HG02642 (cell line): Measurements from ENCODE around the gene RFWD3.
"Not testable (repeated sequence)": the region's sequence is repeated elsewhere in the genome, so short reads cannot be mapped to it uniquely, and the experiment has no call there.

Experiments used
- ATAC-seq: cut with Tn5 transposase; IDR thresholded peaks from one replicate; pipeline ENCODE4 v1.9.1; 2021; ENCODE audit warnings: mild to moderate bottlenecking; ENCODE audit not compliant: unreplicated experiment, poor library complexity

The RFWD3 gene

GRCh38 chr16:74668877-74669276 is 2.2 kb upstream of the RFWD3 start:
- ATAC-seq = not testable (repeated sequence)

GRCh38 chr16:74667255-74667700 is 601 bp upstream of the RFWD3 start:
- no peak for ATAC-seq

- ATAC-seq = no peak
Measured at GRCh38 chr16:74666010-74666421, 661 bp downstream of the RFWD3 start.

GRCh38 chr16:74661064-74661463 is 5.6 kb downstream of the RFWD3 start:
- ATAC-seq = no peak

GRCh38 chr16:74660383-74660782 is 6.3 kb downstream of the RFWD3 start:
- no peak for ATAC-seq

- ATAC-seq = no peak
Measured at GRCh38 chr16:74659041-74659440, 7.6 kb downstream of the RFWD3 start.

- ATAC-seq = no peak
Measured at GRCh38 chr16:74657870-74658642, 8.6 kb downstream of the RFWD3 start.

- ATAC-seq = no peak
Measured at GRCh38 chr16:74654536-74655050, 12.1 kb downstream of the RFWD3 start.

- ATAC-seq = not testable (repeated sequence)
Measured at GRCh38 chr16:74652883-74653282, 13.8 kb downstream of the RFWD3 start.

GRCh38 chr16:74652249-74652648 is 14.4 kb downstream of the RFWD3 start:
- no peak for ATAC-seq

GRCh38 chr16:74651841-74652240 is 14.8 kb downstream of the RFWD3 start:
- ATAC-seq = no peak

GRCh38 chr16:74650966-74651567 is 15.6 kb downstream of the RFWD3 start:
- no peak for ATAC-seq

- no peak for ATAC-seq
Measured at GRCh38 chr16:74649839-74650504, 16.7 kb downstream of the RFWD3 start.

GRCh38 chr16:74641969-74642368 is 24.7 kb downstream of the RFWD3 start:
- no peak for ATAC-seq

- no peak for ATAC-seq
Measured at GRCh38 chr16:74637742-74638453, 28.8 kb downstream of the RFWD3 start.

GRCh38 chr16:74635303-74635702 is 31.4 kb downstream of the RFWD3 start:
- ATAC-seq = no peak

- ATAC-seq = no peak
Measured at GRCh38 chr16:74633686-74634085, 33.0 kb downstream of the RFWD3 start.

- ATAC-seq = no peak
Measured at GRCh38 chr16:74627506-74628220, 39.0 kb downstream of the RFWD3 start.

- ATAC-seq = no peak
Measured at GRCh38 chr16:74626741-74627416, 39.8 kb downstream of the RFWD3 start.
